Prostate gland (tissue), 2 donors: Measurements from ENCODE around the gene ETV6. TPM values are rescaled to one million over a fixed set of nuclear protein-coding genes. Genes with fewer than 3 reads are reported as not detected.

Source experiments
- DNase-seq: peaks from one replicate; pipeline ENCODE4 v3.0.0-alpha.2; 2019; ENCODE audit warnings: low spot score
- H3K27ac ChIP-seq, 2 donors: fragments of 200-600 bp; sonication (generic); 2 replicates each; pipeline ENCODE4 v1.5.1; 2017 to 2019
- H3K27me3 ChIP-seq: fragments of 200-600 bp; sonication (generic); replicated peaks from 2 replicates; pipeline ENCODE4 v1.5.1; 2019; ENCODE audit not compliant: insufficient read depth
- H3K36me3 ChIP-seq, 2 donors: fragments of 200-600 bp; sonication (generic); 1 replicate in 1 of 2; 2 replicates in 1 of 2; pipeline versions ENCODE4 v1.5.1 to v1.8.1; 2017 to 2019
- H3K4me1 ChIP-seq: fragments of 200-600 bp; sonication (generic); replicated peaks from 2 replicates; pipeline ENCODE4 v1.5.1; 2019
- H3K4me3 ChIP-seq, 2 donors: fragments of 200-600 bp; sonication (generic); 2 replicates each; pipeline ENCODE4 v1.5.1; 2017 to 2019
- H3K9me3 ChIP-seq: fragments of 200-600 bp; sonication (generic); 2 replicates; pipeline ENCODE4 v1.5.1; 2017
- POLR2A ChIP-seq: fragments of 450-650 bp; IDR thresholded peaks from one replicate; pipeline ENCODE4 v1.6.1; 2016; ENCODE audit warnings: antibody characterized with exemption, mild to moderate bottlenecking
- POLR2AphosphoS5 ChIP-seq: sonication (generic); formaldehyde crosslinking; IDR thresholded peaks from one replicate; pipeline ENCODE4 v1.6.1; 2017; ENCODE audit warnings: antibody characterized with exemption
- WGBS: methylation state at CpG from one replicate; pipeline ENCODE4 v1.1.5; 2018; 5-methylcytosine and 5-hydroxymethylcytosine counted together
- intact Hi-C: fragments of 100-400 bp; cut with DNase I; formaldehyde crosslinking; loops from one replicate; pipeline ENCODE4 v1.14.2; 2022
- total RNA-seq, 2 donors: library from RNA; depleted of rRNA; stranded (reverse); fragments of >200 nt; gene quantifications; one replicate each; pipeline ENCODE4 v1.1.0, GENCODE V29; 2016
- TF ChIP-seq, protein P1 (sequence below), 4 experiments: fragments of 200-600 bp in 2 of 4; fragments of 450-650 bp in 2 of 4; sonication (generic) in 2 of 4; IDR thresholded peaks; 1 replicate in 3 of 4; 2 replicates in 1 of 4; pipeline ENCODE4 v1.5.1; 2016 to 2019; ENCODE audit warnings: antibody characterized with exemption in 4 of 4, mild to moderate bottlenecking in 2 of 4, moderate library complexity in 2 of 4

Gene ETV6
- total RNA-seq, 2 donors from 2014 or later = 26.7 to 33.6 TPM

DNA sequence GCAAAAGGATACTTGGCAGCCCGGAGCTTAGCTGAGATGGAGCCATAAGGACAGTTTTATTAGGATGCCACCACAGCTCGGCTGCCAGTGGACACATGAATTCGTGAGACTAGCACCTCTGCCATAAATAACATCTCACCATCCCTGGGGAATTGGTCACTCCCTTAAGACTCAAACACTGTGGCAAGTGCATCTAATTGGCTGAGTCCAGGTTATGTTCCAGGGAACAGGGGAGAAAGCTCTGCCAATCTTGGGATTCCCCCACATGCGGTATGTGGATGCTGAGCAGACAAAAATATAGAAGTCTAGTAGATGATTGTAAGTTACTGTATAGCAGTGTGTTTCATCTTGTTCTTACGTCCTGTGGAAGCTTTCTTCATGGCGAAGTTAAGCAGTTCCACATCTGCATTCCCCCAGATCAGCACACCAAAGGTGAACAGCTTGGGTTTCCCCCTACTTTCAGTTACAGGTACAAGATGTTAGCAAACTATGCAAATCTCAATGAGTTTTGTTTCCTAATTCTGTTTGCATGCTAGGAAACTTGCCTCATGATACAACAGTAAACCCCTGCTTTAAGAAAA is 131.1 kb downstream of the ETV6 start:
- WGBS = 70% methylated on average over 6 of the region's 6 CpGs
- Histone ChIP-seq H3K4me1 (no peaks in the 10 kb centered on the region), H3K27ac (no peak overlapping the region), H3K9me3 (no peaks in the 10 kb centered on the region), H3K27me3 (no peaks in the 10 kb centered on the region), H3K36me3 (no peaks in the 10 kb centered on the region), H3K4me3 (no peak overlapping the region)
- TF ChIP-seq POLR2A (no peak), POLR2AphosphoS5 (no peak)
- TF ChIP-seq, protein P1, sequence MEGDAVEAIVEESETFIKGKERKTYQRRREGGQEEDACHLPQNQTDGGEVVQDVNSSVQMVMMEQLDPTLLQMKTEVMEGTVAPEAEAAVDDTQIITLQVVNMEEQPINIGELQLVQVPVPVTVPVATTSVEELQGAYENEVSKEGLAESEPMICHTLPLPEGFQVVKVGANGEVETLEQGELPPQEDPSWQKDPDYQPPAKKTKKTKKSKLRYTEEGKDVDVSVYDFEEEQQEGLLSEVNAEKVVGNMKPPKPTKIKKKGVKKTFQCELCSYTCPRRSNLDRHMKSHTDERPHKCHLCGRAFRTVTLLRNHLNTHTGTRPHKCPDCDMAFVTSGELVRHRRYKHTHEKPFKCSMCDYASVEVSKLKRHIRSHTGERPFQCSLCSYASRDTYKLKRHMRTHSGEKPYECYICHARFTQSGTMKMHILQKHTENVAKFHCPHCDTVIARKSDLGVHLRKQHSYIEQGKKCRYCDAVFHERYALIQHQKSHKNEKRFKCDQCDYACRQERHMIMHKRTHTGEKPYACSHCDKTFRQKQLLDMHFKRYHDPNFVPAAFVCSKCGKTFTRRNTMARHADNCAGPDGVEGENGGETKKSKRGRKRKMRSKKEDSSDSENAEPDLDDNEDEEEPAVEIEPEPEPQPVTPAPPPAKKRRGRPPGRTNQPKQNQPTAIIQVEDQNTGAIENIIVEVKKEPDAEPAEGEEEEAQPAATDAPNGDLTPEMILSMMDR (IDR thresholded peaks at IDR 0.05) = no peak
- no peak for DNase-seq
- intact Hi-C loops = no loop called here

DNA sequence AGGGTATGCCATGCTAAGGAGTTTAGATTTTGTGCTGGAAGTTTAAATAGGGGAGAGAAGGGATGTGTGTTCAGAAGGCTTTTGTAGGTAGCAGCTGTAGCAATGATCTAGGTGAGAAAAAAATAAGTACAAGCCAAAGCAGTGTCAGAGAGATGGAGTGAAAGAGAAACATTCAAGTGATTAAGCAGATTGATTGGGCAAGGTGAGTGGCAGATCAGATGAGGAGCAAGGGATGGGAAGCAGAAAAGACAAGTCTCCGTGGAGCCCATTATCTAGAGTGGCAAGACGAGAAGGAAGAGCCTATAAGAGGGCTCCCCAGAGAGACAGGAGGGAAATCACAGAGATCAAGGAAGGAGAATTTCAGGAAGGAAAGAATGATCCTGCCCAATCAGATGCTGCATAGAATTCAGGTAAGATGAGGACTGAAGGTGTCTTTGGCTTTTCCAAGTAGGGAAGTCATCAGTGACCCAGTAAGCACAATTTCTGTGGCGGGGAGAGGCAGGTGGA is 133.5 kb downstream of the ETV6 start:
- Histone ChIP-seq H3K4me3 (no peak overlapping the region), H3K4me1 (no peaks in the 10 kb centered on the region), H3K9me3 (no peaks in the 10 kb centered on the region), H3K27ac (no peak overlapping the region), H3K27me3 (no peaks in the 10 kb centered on the region), H3K36me3 (no peaks in the 10 kb centered on the region)
- intact Hi-C loops = no loop called here
- no peak for DNase-seq
- WGBS = 96% methylated on average over 3 of the region's 3 CpGs
- TF ChIP-seq POLR2AphosphoS5 = no peak
- TF ChIP-seq, protein P1 (IDR thresholded peaks at IDR 0.05) = no peak
- TF ChIP-seq POLR2A = no peak

GRCh38 chr12:11785712-11786111 is 136.2 kb downstream of the ETV6 start:
- peak; percentile 38 for DNase-seq
- Histone ChIP-seq H3K36me3 (no peaks in the 10 kb centered on the region), H3K27me3 (no peaks in the 10 kb centered on the region), H3K27ac (no peak overlapping the region), H3K4me1 (no peaks in the 10 kb centered on the region), H3K9me3 (no peaks in the 10 kb centered on the region), H3K4me3 (no peak overlapping the region)
- peak; percentile 72 for TF ChIP-seq POLR2AphosphoS5
- TF ChIP-seq POLR2A = no peak
- intact Hi-C loops = no loop called here
- 45% methylated on average over 5 of the region's 5 CpGs for WGBS

- intact Hi-C loops = no loop called here
- no peak for TF ChIP-seq POLR2A
- no peak for TF ChIP-seq POLR2AphosphoS5
- TF ChIP-seq, protein P1 (IDR thresholded peaks at IDR 0.05) = no peak
- Histone ChIP-seq H3K9me3 (no peaks in the 10 kb centered on the region), H3K36me3 (no peaks in the 10 kb centered on the region), H3K4me1 (no peaks in the 10 kb centered on the region), H3K4me3 (no peak overlapping the region), H3K27me3 (no peaks in the 10 kb centered on the region), H3K27ac (no peak overlapping the region)
- 88% methylated on average over 5 of the region's 5 CpGs for WGBS
- DNase-seq = no peak
Observed at GRCh38 chr12:11786638-11787365, 137.3 kb downstream of the ETV6 start.

DNA sequence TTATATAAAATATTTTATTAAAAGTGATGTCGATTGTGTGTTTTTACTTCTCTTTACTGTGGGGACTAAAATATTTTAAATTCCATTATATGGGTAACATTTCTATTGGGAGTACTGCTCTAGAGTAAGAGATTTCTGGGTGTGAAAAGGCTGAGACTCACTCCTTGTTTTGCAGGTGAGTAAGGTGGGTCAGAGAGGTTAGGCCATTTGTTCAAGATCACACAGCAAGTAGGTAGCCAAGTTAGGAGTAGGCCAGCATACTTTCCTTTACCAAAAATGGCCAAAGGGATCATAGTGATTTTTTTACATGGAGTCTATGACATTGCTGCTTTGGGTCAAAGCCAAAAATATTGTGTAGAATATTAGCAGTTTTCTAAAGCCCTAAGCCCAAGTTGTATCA is 138.0 kb downstream of the ETV6 start:
- 95% methylated on average over 1 of the region's 1 CpG for WGBS
- H3K4me1 ChIP-seq = no peaks in the 10 kb centered on the region
- H3K4me3 ChIP-seq = no peak overlapping the region

More for the DNA sequence above, 138.0 kb downstream of the ETV6 start:
- intact Hi-C loops = no loop called here
- no peaks in the 10 kb centered on the region for H3K27me3 ChIP-seq
- H3K36me3 ChIP-seq = no peaks in the 10 kb centered on the region
- H3K9me3 ChIP-seq = no peaks in the 10 kb centered on the region
- TF ChIP-seq POLR2A (no peak), POLR2AphosphoS5 (no peak)
- TF ChIP-seq, protein P1 (IDR thresholded peaks at IDR 0.05) = no peak
- DNase-seq = no peak
- no peak overlapping the region for H3K27ac ChIP-seq
